CD4-positive, alpha-beta memory T cell (primary cell): ENCODE measurements around the gene DAPK1. TPM values are rescaled to one million over a fixed set of nuclear protein-coding genes. Genes with fewer than 3 reads are reported as not detected.

Source experiments
- CTCF ChIA-PET: fragments of 350-600 bp; sonication (Branson Sonifier 250); formaldehyde crosslinking; loops from one replicate; lab custom pipeline; 2021; ENCODE audit warnings: inconsistent platforms; ENCODE audit not compliant: partially characterized antibody; lab: Charles Lee
- POLR2A ChIA-PET: fragments of 350-600 bp; sonication (Branson Sonifier 250); formaldehyde crosslinking; loops from one replicate; lab custom pipeline; 2021; ENCODE audit not compliant: partially characterized antibody; lab: Charles Lee
- DNase-seq, 5 donors: peaks; one replicate each; pipeline versions ENCODE4 v3.0.0 to v3.0.0-alpha.2; 2020 to 2022; ENCODE audit warnings: mixed read lengths in 1 of 5
- H3K27ac ChIP-seq: one replicate; pipeline ENCODE4 v1.7.0; 2013; ENCODE audit warnings: low read depth, low read length
- H3K27me3 ChIP-seq: 2 replicates; pipeline ENCODE4 v1.7.0; 2013; ENCODE audit warnings: mild to moderate bottlenecking, low read length, moderate library complexity; ENCODE audit not compliant: insufficient read depth
- H3K36me3 ChIP-seq: 2 replicates; pipeline ENCODE4 v1.7.0; 2013; ENCODE audit warnings: mild to moderate bottlenecking, low read length, moderate library complexity; ENCODE audit not compliant: insufficient read depth
- H3K4me1 ChIP-seq: 2 replicates; pipeline ENCODE4 v1.7.0; 2013; ENCODE audit warnings: mild to moderate bottlenecking, low read length, moderate library complexity; ENCODE audit not compliant: insufficient read depth
- H3K4me3 ChIP-seq, 2 donors: one replicate each; pipeline ENCODE4 v1.7.0; 2013; ENCODE audit warnings: low read length in 2 of 2, mild to moderate bottlenecking in 1 of 2
- H3K9me3 ChIP-seq, 2 donors: one replicate each; pipeline ENCODE4 v1.7.0; 2013; ENCODE audit warnings: low read length in 2 of 2, control low read depth in 1 of 2; ENCODE audit not compliant: control insufficient read depth in 1 of 2
- H3K27ac Mint-ChIP-seq, 7 donors: one replicate each; pipeline ENCODE4 v1.8.0; 2020 to 2021; ENCODE audit warnings: mixed read lengths in 7 of 7, mild to moderate bottlenecking in 6 of 7, inconsistent platforms in 3 of 7, moderate library complexity in 3 of 7
- H3K27me3 Mint-ChIP-seq, 2 donors: one replicate each; pipeline ENCODE4 v1.8.0; 2020 to 2021; ENCODE audit warnings: mixed read lengths in 2 of 2
- H3K36me3 Mint-ChIP-seq, 2 donors: one replicate each; pipeline ENCODE4 v1.8.0; 2020 to 2021; ENCODE audit warnings: mixed read lengths in 2 of 2, inconsistent platforms in 1 of 2, mild to moderate bottlenecking in 1 of 2
- H3K4me1 Mint-ChIP-seq, 4 donors: one replicate each; pipeline ENCODE4 v1.8.0; 2020 to 2021; ENCODE audit warnings: mixed read lengths in 4 of 4, mild to moderate bottlenecking in 1 of 4
- H3K4me3 Mint-ChIP-seq, 8 donors: one replicate each; pipeline ENCODE4 v1.8.0; 2020 to 2021; ENCODE audit warnings: mixed read lengths in 8 of 8, mild to moderate bottlenecking in 7 of 8, moderate library complexity in 6 of 8, inconsistent platforms in 3 of 8
- H3K9me3 Mint-ChIP-seq, 8 donors: one replicate each; pipeline ENCODE4 v1.8.0; 2020 to 2021; ENCODE audit warnings: mixed read lengths in 8 of 8, mild to moderate bottlenecking in 5 of 8, inconsistent platforms in 3 of 8, moderate library complexity in 1 of 8
- intact Hi-C: fragments of 100-400 bp; cut with micrococcal nuclease; formaldehyde crosslinking; loops from one replicate; pipeline ENCODE4 v1.15.1; 2023
- polyA plus RNA-seq, 2 donors: library from polyadenylated mRNA; unstranded; fragments of 300-500 nt; fragmentation: Illumina TruSeq; gene quantifications; one replicate each; pipeline ENCODE4 v1.2.3, GENCODE V29; 2021
- total RNA-seq, 2 experiments: library from RNA; stranded (reverse); gene quantifications; one replicate each; pipeline ENCODE4 v1.2.3, GENCODE V29; 2021

DAPK1 gene
- total and polyA plus RNA-seq, 4 experiments from 2014 or later: 1.7 to 2.2 TPM; not detected in 2

DNA sequence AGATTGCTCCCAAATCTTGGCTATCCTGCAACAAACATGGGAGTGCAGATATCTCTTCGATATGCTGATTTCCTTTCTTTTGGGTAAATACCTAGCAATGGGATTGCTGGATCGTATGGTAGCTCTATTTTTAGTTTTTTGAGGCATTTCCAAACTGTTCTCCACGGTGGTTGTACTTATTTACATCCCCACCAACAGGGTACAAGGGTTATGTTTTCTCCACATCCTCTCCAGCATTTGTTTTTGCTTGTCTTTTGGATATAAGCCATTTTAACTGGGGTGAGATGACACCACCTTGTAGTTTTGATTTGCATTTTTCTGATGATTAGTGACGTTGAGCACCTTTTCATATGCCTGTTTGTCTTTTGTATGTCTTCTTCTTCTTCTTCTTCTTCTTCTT, 248.5 kb downstream of the DAPK1 start:
- no peak overlapping the region for H3K4me3 Mint-ChIP-seq
- peaks cover 0 to 3% (median 2%) of the 10 kb centered on the region in 4 donors for H3K4me1 Mint-ChIP-seq
- ChIA-PET CTCF (no interaction called here), POLR2A (no interaction called here)
- no peaks in the 10 kb centered on the region for H3K27me3 ChIP-seq
- no peak overlapping the region for H3K27ac Mint-ChIP-seq
- H3K36me3 ChIP-seq: no peaks in the 10 kb centered on the region
- no peaks in the 10 kb centered on the region for H3K36me3 Mint-ChIP-seq
- no peak for DNase-seq
- no peak overlapping the region for H3K27ac ChIP-seq
- H3K27me3 Mint-ChIP-seq: peaks cover 8% of the 10 kb centered on the region in 2 donors
- no peaks in the 10 kb centered on the region for H3K9me3 ChIP-seq
- H3K4me3 ChIP-seq: no peak overlapping the region
- intact Hi-C loops: no loop called here
- H3K9me3 Mint-ChIP-seq: peaks cover 0 to 26% (median 10%) of the 10 kb centered on the region in 8 donors
- H3K4me1 ChIP-seq: no peaks in the 10 kb centered on the region

- no peaks in the 10 kb centered on the region for H3K27me3 ChIP-seq
- Mint-ChIP-seq H3K27ac (no peak overlapping the region), H3K9me3 (peaks cover 0 to 15% (median 6%) of the 10 kb centered on the region in 8 donors), H3K4me3 (no peak overlapping the region), H3K4me1 (no peaks in the 10 kb centered on the region), H3K36me3 (no peaks in the 10 kb centered on the region), H3K27me3 (peaks cover 8 to 10% of the 10 kb centered on the region in 2 donors)
- no peak overlapping the region for H3K27ac ChIP-seq
- H3K4me3 ChIP-seq: no peak overlapping the region
- ChIA-PET CTCF (no interaction called here), POLR2A (no interaction called here)
- no peaks in the 10 kb centered on the region for H3K9me3 ChIP-seq
- intact Hi-C loops: no loop called here
- no peak for DNase-seq
- H3K36me3 ChIP-seq: no peaks in the 10 kb centered on the region
- H3K4me1 ChIP-seq: no peaks in the 10 kb centered on the region
Measured at GRCh38 chr9:87748881-87749280, 251.2 kb downstream of the DAPK1 start.

DNA sequence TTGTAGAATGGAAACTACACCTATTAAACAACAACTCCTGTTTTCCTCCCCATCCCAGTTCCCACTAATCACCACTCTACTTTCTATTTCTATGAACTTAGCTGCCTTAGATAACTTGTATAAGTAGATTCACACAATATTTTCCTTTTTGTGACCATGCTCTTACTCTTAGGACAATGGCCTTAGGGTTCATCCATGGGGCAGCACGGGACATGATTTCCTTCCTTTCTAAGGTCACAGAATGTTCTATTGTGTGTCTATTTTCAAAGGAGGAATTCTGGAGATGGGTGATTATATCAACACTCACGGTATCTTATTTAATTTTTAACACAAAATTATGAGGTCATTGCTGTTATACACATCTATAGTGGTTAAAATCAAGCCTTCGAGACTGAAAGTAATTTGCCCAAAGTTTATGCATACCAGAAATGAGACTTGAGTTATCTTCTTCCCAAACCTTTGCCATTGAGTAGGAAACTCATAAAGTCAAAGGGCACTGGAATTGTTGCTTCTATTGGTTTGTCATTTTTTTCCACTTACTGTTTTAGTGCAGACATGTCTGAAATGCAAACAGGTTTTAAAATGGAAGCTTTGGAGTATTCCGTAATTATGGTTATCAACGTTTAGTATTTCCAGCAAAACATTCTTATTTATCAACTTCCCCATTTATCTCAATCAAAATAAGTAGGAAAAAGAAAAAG, 251.8 kb downstream of the DAPK1 start:
- no peak for DNase-seq
- H3K4me1 Mint-ChIP-seq: no peaks in the 10 kb centered on the region
- H3K36me3 Mint-ChIP-seq: no peaks in the 10 kb centered on the region
- H3K4me3 Mint-ChIP-seq: no peak overlapping the region
- Histone ChIP-seq H3K9me3 (no peaks in the 10 kb centered on the region), H3K27me3 (no peaks in the 10 kb centered on the region), H3K27ac (no peak overlapping the region), H3K4me3 (no peak overlapping the region), H3K4me1 (no peaks in the 10 kb centered on the region), H3K36me3 (no peaks in the 10 kb centered on the region)
- ChIA-PET CTCF (no interaction called here), POLR2A (no interaction called here)
- H3K27me3 Mint-ChIP-seq: peaks cover 8 to 10% of the 10 kb centered on the region in 2 donors
- no peak overlapping the region for H3K27ac Mint-ChIP-seq
- intact Hi-C loops: no loop called here
- H3K9me3 Mint-ChIP-seq: peaks cover 0 to 9% (median 4%) of the 10 kb centered on the region in 8 donors

DNA sequence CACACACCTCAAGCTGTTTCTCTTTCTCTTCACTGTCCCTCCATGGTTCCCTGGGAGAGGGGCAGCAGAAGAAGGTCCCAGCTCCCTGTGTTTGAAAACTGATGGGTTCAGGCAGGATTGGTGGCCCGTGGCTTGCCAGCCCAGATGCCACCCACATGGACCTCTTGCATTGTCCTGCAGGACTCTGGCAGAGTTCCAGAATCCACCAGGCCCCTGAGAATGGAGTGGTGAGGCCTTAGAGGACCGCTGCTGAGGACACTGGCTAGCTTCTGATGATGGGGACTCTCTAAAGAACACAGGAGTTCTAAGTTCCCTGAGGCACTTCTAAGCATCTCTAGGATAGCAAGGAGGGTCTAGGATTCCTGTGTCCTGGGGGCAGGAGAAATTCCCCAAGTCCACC, 253.1 kb downstream of the DAPK1 start:
- no peak for DNase-seq
- CTCF ChIA-PET: no interaction called here
- Histone ChIP-seq H3K27ac (no peak overlapping the region), H3K9me3 (no peaks in the 10 kb centered on the region), H3K36me3 (no peaks in the 10 kb centered on the region), H3K27me3 (no peaks in the 10 kb centered on the region), H3K4me1 (no peaks in the 10 kb centered on the region), H3K4me3 (no peak overlapping the region)
- H3K27ac Mint-ChIP-seq: no peak overlapping the region
- POLR2A ChIA-PET: no interaction called here
- intact Hi-C loops: no loop called here
- H3K4me1 Mint-ChIP-seq: no peaks in the 10 kb centered on the region
- peaks cover 0 to 13% (median 5%) of the 10 kb centered on the region in 8 donors for H3K9me3 Mint-ChIP-seq
- H3K36me3 Mint-ChIP-seq: no peaks in the 10 kb centered on the region
- no peak overlapping the region for H3K4me3 Mint-ChIP-seq
- peaks cover 8 to 10% of the 10 kb centered on the region in 2 donors for H3K27me3 Mint-ChIP-seq

DNA sequence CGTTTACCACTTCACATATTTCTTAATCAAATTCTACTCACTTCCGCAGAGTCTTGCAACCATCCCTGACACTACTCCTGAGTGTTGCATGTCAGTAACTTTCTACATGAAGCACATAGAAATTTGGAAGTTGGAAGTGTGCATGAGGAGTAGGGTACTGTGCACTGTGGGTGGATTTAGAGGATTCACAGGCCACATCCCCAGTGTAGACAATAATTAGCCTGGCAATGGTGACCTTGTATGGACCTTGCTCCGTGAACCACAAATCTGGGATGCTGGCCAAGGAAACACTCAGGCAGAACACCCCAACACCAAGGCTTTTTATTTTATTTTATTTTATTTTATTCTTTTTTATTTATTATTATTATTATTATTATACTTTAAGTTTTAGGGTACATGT, 253.8 kb downstream of the DAPK1 start:
- intact Hi-C loops: no loop called here
- peaks cover 0 to 13% (median 5%) of the 10 kb centered on the region in 8 donors for H3K9me3 Mint-ChIP-seq
- Histone ChIP-seq H3K27ac (no peak overlapping the region), H3K4me3 (no peak overlapping the region), H3K4me1 (no peaks in the 10 kb centered on the region), H3K27me3 (no peaks in the 10 kb centered on the region), H3K36me3 (no peaks in the 10 kb centered on the region), H3K9me3 (no peaks in the 10 kb centered on the region)
- ChIA-PET POLR2A (no interaction called here), CTCF (no interaction called here)
- no peaks in the 10 kb centered on the region for H3K36me3 Mint-ChIP-seq
- H3K4me3 Mint-ChIP-seq: no peak overlapping the region
- DNase-seq: no peak
- no peak overlapping the region for H3K27ac Mint-ChIP-seq
- peaks cover 8 to 10% of the 10 kb centered on the region in 2 donors for H3K27me3 Mint-ChIP-seq
- no peaks in the 10 kb centered on the region for H3K4me1 Mint-ChIP-seq

- no peaks in the 10 kb centered on the region for H3K36me3 Mint-ChIP-seq
- no peak for DNase-seq
- H3K4me3 Mint-ChIP-seq: no peak overlapping the region
- no peak overlapping the region for H3K27ac Mint-ChIP-seq
- no peaks in the 10 kb centered on the region for H3K9me3 ChIP-seq
- ChIA-PET CTCF (no interaction called here), POLR2A (no interaction called here)
- no peak overlapping the region for H3K4me3 ChIP-seq
- no peaks in the 10 kb centered on the region for H3K36me3 ChIP-seq
- no peak overlapping the region for H3K27ac ChIP-seq
- no peaks in the 10 kb centered on the region for H3K27me3 ChIP-seq
- H3K4me1 Mint-ChIP-seq: no peaks in the 10 kb centered on the region
- intact Hi-C loops: no loop called here
- H3K27me3 Mint-ChIP-seq: peaks cover 8 to 10% of the 10 kb centered on the region in 2 donors
- H3K4me1 ChIP-seq: no peaks in the 10 kb centered on the region
- H3K9me3 Mint-ChIP-seq: peaks cover 0 to 13% (median 5%) of the 10 kb centered on the region in 8 donors
Measured at GRCh38 chr9:87751868-87752267, 254.2 kb downstream of the DAPK1 start.

DNA sequence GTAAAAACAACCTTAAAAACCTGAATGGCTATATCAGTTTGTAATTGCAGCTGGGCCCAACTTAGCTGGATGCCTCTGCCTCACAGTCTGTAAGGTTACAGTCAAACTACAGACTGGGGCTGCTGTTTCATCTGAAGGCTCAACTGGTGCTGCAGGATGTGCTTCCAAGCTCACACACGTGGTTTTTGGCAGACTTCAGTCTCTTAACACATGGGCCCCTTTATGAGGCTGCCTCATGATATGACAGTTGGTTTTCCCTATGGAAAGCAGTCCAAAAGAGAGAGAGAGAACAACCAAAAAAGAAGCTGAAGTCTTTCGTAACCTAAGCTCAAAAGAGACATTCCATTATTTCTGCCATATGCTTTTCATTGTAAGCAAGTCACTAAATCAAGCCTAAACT, 255.6 kb downstream of the DAPK1 start:
- intact Hi-C loops: no loop called here
- ChIA-PET POLR2A (no interaction called here), CTCF (no interaction called here)
- H3K9me3 ChIP-seq: no peaks in the 10 kb centered on the region
- H3K27me3 ChIP-seq: no peaks in the 10 kb centered on the region
- no peak overlapping the region for H3K27ac Mint-ChIP-seq
- no peaks in the 10 kb centered on the region for H3K36me3 ChIP-seq
- no peak overlapping the region for H3K4me3 ChIP-seq
- no peaks in the 10 kb centered on the region for H3K36me3 Mint-ChIP-seq
- H3K27ac ChIP-seq: no peak overlapping the region
- DNase-seq: no peak
- peaks cover 5 to 10% of the 10 kb centered on the region in 2 donors for H3K27me3 Mint-ChIP-seq
- H3K4me1 ChIP-seq: no peaks in the 10 kb centered on the region
- no peaks in the 10 kb centered on the region for H3K4me1 Mint-ChIP-seq
- no peak overlapping the region for H3K4me3 Mint-ChIP-seq
- peaks cover 0 to 13% (median 5%) of the 10 kb centered on the region in 8 donors for H3K9me3 Mint-ChIP-seq
